Fibroblast of mammary gland (primary cell): Measurements from ENCODE around the gene MAOB.

ENCODE experiments used
- DNase-seq: peaks from one replicate; pipeline ENCODE4 v3.0.0-alpha.2; 2010; ENCODE audit warnings: low read depth
- H3K4me3 ChIP-seq: 2 replicates; pipeline ENCODE4 v1.5.1; 2011; ENCODE audit warnings: low read depth, mild to moderate bottlenecking, low read length, moderate library complexity; ENCODE audit not compliant: control insufficient read depth
- TF ChIP-seq, protein P1 (sequence below): conservative IDR thresholded peaks from 2 replicates; pipeline ENCODE4 v1.5.1; 2011; ENCODE audit warnings: low read depth, low read length, inconsistent platforms; ENCODE audit not compliant: control insufficient read depth, insufficient read depth

MAOB gene

DNA sequence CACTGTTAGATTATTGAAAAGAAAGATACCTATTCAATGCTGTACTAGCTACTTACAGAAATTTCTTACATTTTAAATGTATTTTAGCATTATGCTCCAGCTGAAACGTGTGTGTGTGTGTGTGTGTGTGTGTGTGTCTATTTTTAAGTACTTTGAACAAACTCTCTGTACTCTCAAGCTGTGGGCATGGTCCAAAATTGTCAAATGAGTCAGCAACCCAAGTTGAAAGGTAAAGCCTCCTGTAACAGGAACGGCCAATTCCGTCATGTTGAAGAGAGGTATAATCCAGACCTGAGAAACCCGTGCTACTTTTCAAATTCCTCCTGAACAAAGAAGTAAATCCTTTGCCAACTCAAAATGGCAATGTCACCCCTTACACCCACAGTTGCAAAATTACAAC lies 20.5 kb downstream of the MAOB start:
- H3K4me3 ChIP-seq = no peak overlapping the region
- TF ChIP-seq, protein P1, sequence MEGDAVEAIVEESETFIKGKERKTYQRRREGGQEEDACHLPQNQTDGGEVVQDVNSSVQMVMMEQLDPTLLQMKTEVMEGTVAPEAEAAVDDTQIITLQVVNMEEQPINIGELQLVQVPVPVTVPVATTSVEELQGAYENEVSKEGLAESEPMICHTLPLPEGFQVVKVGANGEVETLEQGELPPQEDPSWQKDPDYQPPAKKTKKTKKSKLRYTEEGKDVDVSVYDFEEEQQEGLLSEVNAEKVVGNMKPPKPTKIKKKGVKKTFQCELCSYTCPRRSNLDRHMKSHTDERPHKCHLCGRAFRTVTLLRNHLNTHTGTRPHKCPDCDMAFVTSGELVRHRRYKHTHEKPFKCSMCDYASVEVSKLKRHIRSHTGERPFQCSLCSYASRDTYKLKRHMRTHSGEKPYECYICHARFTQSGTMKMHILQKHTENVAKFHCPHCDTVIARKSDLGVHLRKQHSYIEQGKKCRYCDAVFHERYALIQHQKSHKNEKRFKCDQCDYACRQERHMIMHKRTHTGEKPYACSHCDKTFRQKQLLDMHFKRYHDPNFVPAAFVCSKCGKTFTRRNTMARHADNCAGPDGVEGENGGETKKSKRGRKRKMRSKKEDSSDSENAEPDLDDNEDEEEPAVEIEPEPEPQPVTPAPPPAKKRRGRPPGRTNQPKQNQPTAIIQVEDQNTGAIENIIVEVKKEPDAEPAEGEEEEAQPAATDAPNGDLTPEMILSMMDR = no peak
- DNase-seq = no peak

DNA sequence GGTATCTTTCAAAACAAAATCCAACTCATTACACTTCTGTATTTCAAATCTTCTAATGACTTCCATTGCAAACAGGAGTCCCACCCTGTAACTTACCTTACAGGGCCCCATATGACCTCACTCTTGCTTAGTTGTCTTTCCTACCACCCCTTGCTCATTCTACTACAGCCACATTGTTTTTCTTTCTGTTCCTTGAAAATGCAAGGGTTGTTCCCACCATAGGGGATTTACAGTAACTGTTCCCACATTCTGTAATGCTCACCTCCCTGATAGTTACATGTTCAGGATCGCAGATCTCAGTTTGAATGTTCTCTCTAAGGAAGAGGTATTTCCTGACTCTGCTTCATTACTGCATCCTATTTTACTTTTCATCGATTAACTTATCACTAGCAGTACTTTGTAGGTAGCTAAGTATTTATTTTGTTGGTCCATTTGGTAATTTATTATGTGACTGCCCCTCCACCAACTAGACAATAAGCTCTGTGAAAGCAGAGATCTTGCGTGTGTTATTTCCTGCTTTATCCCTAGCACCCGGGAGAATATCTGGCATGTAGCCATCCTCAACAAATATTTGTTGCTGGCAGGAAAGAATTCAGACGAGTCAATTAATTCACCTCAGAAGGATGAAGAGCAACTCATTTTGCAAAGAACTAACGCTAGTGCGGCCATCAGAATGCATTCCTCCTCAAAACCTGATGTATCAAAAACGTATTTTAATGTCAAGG lies 21.4 kb downstream of the MAOB start:
- TF ChIP-seq, protein P1 = no peak
- peak; percentile 24 for DNase-seq

DNA sequence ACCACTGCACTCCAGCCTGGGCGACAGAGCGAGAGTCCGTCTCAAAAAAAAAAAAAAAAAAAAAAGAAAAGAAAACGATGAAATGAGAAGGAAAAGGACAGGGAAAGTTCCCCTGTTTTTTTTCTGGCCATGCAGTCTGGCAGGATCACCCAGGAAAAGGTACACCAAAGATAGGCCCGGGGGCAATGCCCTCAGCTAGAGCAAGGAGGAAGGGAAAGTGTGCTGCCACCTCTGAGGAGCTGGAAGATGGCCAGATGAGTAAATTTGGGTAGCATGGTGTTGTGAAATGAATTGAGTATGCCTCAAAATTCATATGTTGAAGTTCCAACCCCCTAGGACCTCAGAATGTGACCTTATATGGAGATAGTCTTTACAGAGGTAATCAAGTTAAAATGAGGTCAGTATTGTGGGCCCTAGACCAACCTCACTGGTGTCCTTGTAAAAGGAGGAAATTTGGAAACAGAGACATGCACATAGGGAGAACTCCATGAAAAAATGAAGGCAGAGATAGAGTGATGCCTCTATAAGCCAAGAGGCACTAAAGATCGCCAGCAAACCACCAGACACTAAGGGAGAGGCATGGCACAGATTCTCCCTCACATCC lies 28.9 kb downstream of the MAOB start:
- H3K4me3 ChIP-seq = no peak overlapping the region
- TF ChIP-seq, protein P1 = no peak
- DNase-seq = no peak

More for the DNA sequence above, 21.4 kb downstream of the MAOB start:
- H3K4me3 ChIP-seq = no peak overlapping the region

DNA sequence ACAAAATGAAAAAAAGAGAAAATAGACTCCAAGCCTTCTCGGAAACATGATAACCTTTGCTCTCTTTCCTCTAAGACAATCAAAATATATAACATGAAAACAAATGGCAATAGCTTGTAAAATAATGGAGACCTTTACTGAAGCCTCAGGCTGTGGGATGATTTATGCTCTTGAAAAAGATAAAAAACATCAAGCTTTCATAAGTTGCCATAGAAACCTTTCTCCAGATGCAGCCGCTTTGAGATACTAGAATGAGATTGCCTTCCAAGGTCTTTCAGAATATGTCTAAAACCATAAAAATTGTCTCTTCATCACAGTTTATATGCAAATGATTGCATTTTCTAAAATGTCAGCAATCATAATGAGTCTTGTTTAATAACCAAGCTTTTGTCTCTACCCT lies 31.6 kb downstream of the MAOB start:
- TF ChIP-seq, protein P1 = no peak
- DNase-seq = no peak
- no peak overlapping the region for H3K4me3 ChIP-seq

DNA sequence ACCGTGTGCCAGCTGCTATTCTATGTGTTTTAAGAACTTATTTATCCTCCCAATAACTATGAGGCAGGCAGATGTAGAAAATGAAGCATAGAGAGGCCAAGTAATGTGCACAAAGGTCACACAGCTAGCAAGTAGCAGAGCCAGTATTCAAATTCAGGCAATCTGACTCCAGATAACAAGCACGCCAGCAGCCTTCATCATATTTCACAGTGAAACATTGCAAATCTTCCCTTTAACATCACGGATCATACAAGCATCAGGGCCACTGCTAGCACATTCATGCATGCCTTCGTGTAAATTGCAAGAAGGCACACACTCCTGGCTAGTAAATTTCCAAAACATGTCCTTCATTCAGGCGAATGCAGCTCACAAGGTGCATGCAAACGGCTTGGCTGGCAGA lies 33.1 kb downstream of the MAOB start:
- DNase-seq = no peak
- TF ChIP-seq, protein P1 = no peak
- no peak overlapping the region for H3K4me3 ChIP-seq

DNA sequence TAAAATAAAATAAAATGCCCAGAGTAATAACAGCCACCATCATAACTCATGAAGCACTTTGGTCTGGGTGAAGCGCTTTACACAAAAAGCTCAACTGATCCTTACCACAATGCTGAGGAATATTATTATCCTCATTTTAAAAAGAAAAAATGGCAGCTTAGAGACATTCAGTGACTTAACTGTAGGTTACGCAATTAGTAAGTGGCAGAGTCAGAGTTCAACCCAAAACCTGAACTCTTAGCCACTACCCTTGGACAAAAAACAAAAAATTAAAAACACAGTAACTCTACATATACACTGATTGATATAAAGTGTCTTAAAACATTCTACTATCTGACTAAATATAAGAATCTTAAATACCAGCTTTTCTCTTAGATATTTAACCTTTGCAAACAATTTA lies 34.9 kb downstream of the MAOB start:
- TF ChIP-seq, protein P1 = no peak
- H3K4me3 ChIP-seq = no peak overlapping the region
- DNase-seq = no peak
